IMR-90 (cell line): ENCODE results near the gene GCC2. TPM values are rescaled to one million over a fixed set of nuclear protein-coding genes. Genes with fewer than 3 reads are reported as not detected.
A peak's percentile ranks its signal among the peaks of the same experiment; 100 is the strongest.

ENCODE experiments used
- ATAC-seq: fragments of 200-7000 bp; cut with Tn5 transposase; 2 replicates; pipeline ENCODE4 v1.9.1; 2020; ENCODE audit warnings: low read depth, mild to moderate bottlenecking, moderate library complexity
- BruUV-seq: library from RNA; stranded (reverse); fragments of 400-500 nt; replicated peaks from 2 replicates; lab custom pipeline; 2021; lab: Mats Ljungman, UMichigan
- CTCF ChIA-PET: fragments of 300-600 bp; formaldehyde crosslinking; extraction: SDS; loops from one replicate; lab custom pipeline; 2021; ENCODE audit warnings: antibody characterized with exemption; lab: Yijun Ruan, JAX
- POLR2A ChIA-PET: fragments of 300-600 bp; sonication (Branson Sonifier 250); formaldehyde crosslinking; loops from one replicate; lab custom pipeline; 2022; ENCODE audit warnings: antibody characterized with exemption; ENCODE audit not compliant: unreplicated experiment; lab: Charles Lee
- DNase-seq: peaks from one replicate; pipeline ENCODE4 v3.0.0; 2013
- H2AFZ ChIP-seq: replicated peaks from 2 replicates; pipeline ENCODE3; 2013; ENCODE audit warnings: low read length, mild to moderate bottlenecking; ENCODE audit not compliant: poor library complexity
- H2AK5ac ChIP-seq: 2 replicates; pipeline ENCODE4 v1.6.1; 2013; ENCODE audit warnings: low read depth, low read length, inconsistent platforms
- H2AK9ac ChIP-seq: replicated peaks from 2 replicates; pipeline ENCODE3; 2013; ENCODE audit warnings: mild to moderate bottlenecking, low read depth, low read length, moderate library complexity; ENCODE audit not compliant: poor library complexity
- H2BK120ac ChIP-seq: 2 replicates; pipeline ENCODE4 v1.6.1; 2013; ENCODE audit warnings: low read depth, low read length, inconsistent platforms
- H2BK15ac ChIP-seq: 3 replicates; pipeline ENCODE4 v1.6.1; 2013; ENCODE audit warnings: low read depth, low read length, inconsistent platforms
- H2BK20ac ChIP-seq: 2 replicates; pipeline ENCODE4 v1.6.1; 2013; ENCODE audit warnings: low read depth, mild to moderate bottlenecking, inconsistent platforms, low read length, moderate library complexity
- H2BK5ac ChIP-seq: 2 replicates; pipeline ENCODE4 v1.6.1; 2013; ENCODE audit warnings: mild to moderate bottlenecking, low read depth, low read length, inconsistent platforms; ENCODE audit not compliant: poor library complexity, severe bottlenecking
- H3K14ac ChIP-seq: replicated peaks from 2 replicates; pipeline ENCODE4 v1.6.1; 2013; ENCODE audit warnings: low read depth, low read length, inconsistent platforms
- H3K18ac ChIP-seq: 2 replicates; pipeline ENCODE4 v1.6.1; 2013; ENCODE audit warnings: low read depth, low read length, control low read depth
- H3K23ac ChIP-seq: 2 replicates; pipeline ENCODE4 v1.6.1; 2013; ENCODE audit warnings: low read depth, low read length, inconsistent platforms
- H3K27ac ChIP-seq: 2 replicates; pipeline ENCODE4 v1.5.1; 2013; ENCODE audit warnings: mild to moderate bottlenecking, control low read depth, low read length; ENCODE audit not compliant: insufficient read depth
- H3K27me3 ChIP-seq: 2 replicates; pipeline ENCODE4 v1.6.1; 2013; ENCODE audit warnings: low read length; ENCODE audit not compliant: control insufficient read depth, insufficient read depth
- H3K36me3 ChIP-seq: 2 replicates; pipeline ENCODE4 v1.6.1; 2013; ENCODE audit warnings: low read length, mixed read lengths; ENCODE audit not compliant: control insufficient read depth, insufficient read depth
- H3K4ac ChIP-seq: 2 replicates; pipeline ENCODE4 v1.6.1; 2013; ENCODE audit warnings: low read depth, low read length, inconsistent platforms
- H3K4me1 ChIP-seq: 2 replicates; pipeline ENCODE4 v1.6.1; 2013; ENCODE audit warnings: low read length, mixed read lengths; ENCODE audit not compliant: control insufficient read depth, insufficient read depth
- H3K4me2 ChIP-seq: 2 replicates; pipeline ENCODE4 v1.6.1; 2013; ENCODE audit warnings: low read depth, mild to moderate bottlenecking, control low read depth, low read length, moderate library complexity
- H3K4me3 ChIP-seq: 2 replicates; pipeline ENCODE4 v1.5.1; 2013; ENCODE audit warnings: low read depth, mild to moderate bottlenecking, control low read depth, low read length, moderate library complexity; ENCODE audit not compliant: insufficient read depth
- H3K56ac ChIP-seq: 2 replicates; pipeline ENCODE4 v1.6.1; 2013; ENCODE audit warnings: low read length, inconsistent platforms; ENCODE audit not compliant: insufficient read depth; ENCODE audit errors: extremely low read depth
- H3K79me1 ChIP-seq, 2 experiments: 2 replicates each; pipeline ENCODE4 v1.6.1; 2013; ENCODE audit warnings: low read length in 2 of 2, inconsistent platforms in 1 of 2, low read depth in 1 of 2
- H3K9ac ChIP-seq: 2 replicates; pipeline ENCODE4 v1.6.1; 2013; ENCODE audit warnings: low read depth, low read length, control low read depth
- H3K9me1 ChIP-seq: 2 replicates; pipeline ENCODE4 v1.6.1; 2013; ENCODE audit warnings: low read length, inconsistent platforms; ENCODE audit not compliant: insufficient read depth
- H3K9me3 ChIP-seq: 2 replicates; pipeline ENCODE4 v1.6.1; 2013; ENCODE audit warnings: low read length; ENCODE audit not compliant: control insufficient read depth, insufficient read depth
- H4K20me1 ChIP-seq: 2 replicates; pipeline ENCODE4 v1.6.1; 2013; ENCODE audit warnings: low read length, inconsistent platforms; ENCODE audit not compliant: insufficient read depth
- H4K5ac ChIP-seq: 2 replicates; pipeline ENCODE4 v1.6.1; 2013; ENCODE audit warnings: mild to moderate bottlenecking, low read depth, low read length, control low read depth
- H4K8ac ChIP-seq, 2 experiments: 2 replicates each; pipeline ENCODE4 v1.6.1; 2013; ENCODE audit warnings: low read depth in 2 of 2, low read length in 2 of 2, control low read depth in 1 of 2, inconsistent platforms in 1 of 2
- H4K91ac ChIP-seq: 2 replicates; pipeline ENCODE4 v1.6.1; 2013; ENCODE audit warnings: low read depth, low read length, inconsistent platforms; ENCODE audit not compliant: insufficient read depth
- BHLHE40 ChIP-seq: fragments of 150-350 bp; IDR thresholded peaks from 2 replicates; pipeline ENCODE4 v1.6.1; 2016; ENCODE audit warnings: mild to moderate bottlenecking, low read depth, low read length
- CEBPB ChIP-seq: IDR thresholded peaks from 2 replicates; pipeline ENCODE4 v1.6.1; 2012; ENCODE audit warnings: low read depth, low read length, improper control_type of control experiment
- CHD1 ChIP-seq: IDR thresholded peaks from 2 replicates; pipeline ENCODE4 v1.6.1; 2012; ENCODE audit warnings: low read depth, low read length, improper control_type of control experiment
- ELK1 ChIP-seq: fragments of 150-350 bp; IDR thresholded peaks from 2 replicates; pipeline ENCODE4 v1.6.1; 2016; ENCODE audit warnings: low read depth, mild to moderate bottlenecking, low read length, moderate library complexity, borderline replicate concordance
- MAFK ChIP-seq: IDR thresholded peaks from 2 replicates; pipeline ENCODE4 v1.6.1; 2012; ENCODE audit warnings: low read depth, low read length, improper control_type of control experiment
- MAZ ChIP-seq: IDR thresholded peaks from 2 replicates; pipeline ENCODE4 v1.6.1; 2012; ENCODE audit warnings: low read depth, mild to moderate bottlenecking, low read length, improper control_type of control experiment, moderate library complexity, borderline replicate concordance
- MXI1 ChIP-seq: IDR thresholded peaks from 2 replicates; pipeline ENCODE4 v1.6.1; 2012; ENCODE audit warnings: low read depth, mild to moderate bottlenecking, low read length, moderate library complexity, borderline replicate concordance
- NFE2L2 ChIP-seq: fragments of 150-350 bp; IDR thresholded peaks from 2 replicates; pipeline ENCODE4 v1.6.1; 2016; ENCODE audit warnings: low read depth, mild to moderate bottlenecking, low read length
- POLR2A ChIP-seq: IDR thresholded peaks from 2 replicates; pipeline ENCODE4 v1.6.1; 2012; ENCODE audit warnings: mild to moderate bottlenecking, low read depth, low read length
- RAD21 ChIP-seq: IDR thresholded peaks from 2 replicates; pipeline ENCODE4 v1.6.1; 2012; ENCODE audit warnings: low read length, improper control_type of control experiment
- RCOR1 ChIP-seq: IDR thresholded peaks from 2 replicates; pipeline ENCODE4 v1.6.1; 2012; ENCODE audit warnings: mild to moderate bottlenecking, low read length, improper control_type of control experiment; ENCODE audit not compliant: insufficient replicate concordance
- RFX5 ChIP-seq: IDR thresholded peaks from 2 replicates; pipeline ENCODE4 v1.8.0; 2012; ENCODE audit warnings: low read depth, mild to moderate bottlenecking, low read length, moderate library complexity
- SMC3 ChIP-seq: fragments of 150-350 bp; IDR thresholded peaks from 2 replicates; pipeline ENCODE4 v1.6.1; 2016; ENCODE audit warnings: low read depth, mild to moderate bottlenecking, antibody characterized with exemption, low read length, moderate library complexity
- USF2 ChIP-seq: fragments of 150-350 bp; IDR thresholded peaks from 2 replicates; pipeline ENCODE4 v1.6.1; 2017; ENCODE audit warnings: mild to moderate bottlenecking, antibody characterized with exemption, low read length, low read depth
- WGBS, 2 experiments: methylation state at CpG; one replicate each; pipeline versions ENCODE4 v1.1.5 to v1.1.7; 2013; ENCODE audit warnings: missing lambda C conversion rate in 2 of 2; ENCODE audit not compliant: insufficient read length in 1 of 2; ENCODE audit errors: extremely low coverage in 2 of 2; 5-methylcytosine and 5-hydroxymethylcytosine counted together
- dilution Hi-C: fragments of 300-500 bp; cut with HindIII; formaldehyde crosslinking; loops from one replicate; pipeline ENCODE4 v1.14.3; 2018; ENCODE audit warnings: low sequenced_read_pairs; ENCODE audit not compliant: unreplicated experiment
- in situ Hi-C: fragments of 300-500 bp; cut with MboI; formaldehyde crosslinking; loops from 3 replicates; pipeline ENCODE4 v1.14.3; 2019; ENCODE audit warnings: low sequenced_read_pairs, inconsistent platforms, mixed read lengths
- intact Hi-C: fragments of 100-400 bp; cut with micrococcal nuclease; formaldehyde crosslinking; loops from 2 replicates; pipeline ENCODE4 v1.10.0; 2022
- polyA plus RNA-seq, 3 experiments: library from polyadenylated mRNA; depleted of rRNA; stranded (reverse); fragments of >200 nt; gene quantifications; 2 replicates each; pipeline ENCODE4 v1.2.3, GENCODE V29; 2012; ENCODE audit warnings: low replicate concordance in 1 of 3
- total RNA-seq: library from RNA; depleted of rRNA; stranded (reverse); fragments of >200 nt; gene quantifications from 2 replicates; pipeline ENCODE4 v1.2.3, GENCODE V29; 2012
- TF ChIP-seq, protein P1 (sequence below): conservative IDR thresholded peaks from 2 replicates; pipeline ENCODE4 v1.5.1; 2012; ENCODE audit warnings: mild to moderate bottlenecking, low read depth, low read length, improper control_type of control experiment

Gene GCC2
- total and polyA plus RNA-seq, 2 of the 4 experiments (the other 2 are of a cell fraction) = 6.4 to 8.6 TPM

DNA sequence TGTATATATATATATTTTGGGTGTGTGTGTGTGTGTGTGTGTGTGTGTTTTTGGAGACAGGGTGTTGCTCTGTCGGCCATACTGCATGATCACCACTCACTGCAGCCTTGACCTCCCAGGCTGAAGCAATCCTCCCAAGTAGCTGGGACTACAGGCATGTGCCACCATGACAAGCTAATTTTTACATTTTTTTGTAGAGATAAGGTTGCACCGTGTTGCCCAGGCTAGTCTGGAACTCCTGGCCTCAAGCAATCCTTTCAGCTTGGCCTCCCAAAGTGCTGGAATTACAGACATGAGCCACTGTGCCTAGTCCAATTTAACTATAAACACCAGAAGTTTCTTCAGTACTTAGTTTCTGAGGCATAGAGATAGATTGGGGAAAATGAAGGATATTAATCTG, 103.6 kb downstream of the GCC2 start:
- Histone ChIP-seq H3K56ac (no peak overlapping the region; the same call in 1 of the 2 replicates), H4K91ac (no peak overlapping the region), H3K27ac (peak overlapping the region; percentile 52), H2BK15ac (no peak overlapping the region), H4K20me1 (peaks cover 60% of the 10 kb centered on the region), H3K9me3 (no peaks in the 10 kb centered on the region), H2BK5ac (peak overlapping the region; percentile 32), H3K36me3 (no peaks in the 10 kb centered on the region), H2AK9ac (no peak overlapping the region), H4K8ac (no peak overlapping the region; a peak in 1 of 4 replicates), H3K14ac (peak overlapping the region; percentile 29; the same call in 1 of the 2 replicates), H3K4me2 (no peak overlapping the region), H3K23ac (no peak overlapping the region; the same call in 1 of the 2 replicates), H3K4ac (peak overlapping the region; percentile 35; the same call in 1 of the 2 replicates), H3K79me1 (peaks cover 31 to 62% of the 10 kb centered on the region in 2 experiments), H2AFZ (no peak overlapping the region), H4K5ac (no peak overlapping the region), H3K9me1 (peaks cover 31% of the 10 kb centered on the region), H3K27me3 (no peaks in the 10 kb centered on the region), H3K4me3 (no peak overlapping the region), H3K9ac (no peak overlapping the region), H2BK120ac (no peak overlapping the region), H3K4me1 (peaks cover 16% of the 10 kb centered on the region), H2BK20ac (no peak overlapping the region), H2AK5ac (peak overlapping the region; percentile 51; the same call in 1 of the 2 replicates), H3K18ac (no peak overlapping the region)
- intact Hi-C loops = no loop called here
- ATAC-seq (no peak), DNase-seq (no peak)
- ChIA-PET POLR2A (no interaction called here), CTCF (interaction anchor here (0.6 kb wide), 1 partner anchor 190 kb away, joined by 3 read pairs; no protein-coding TSS in a partner anchor)
- BruUV-seq = no TSS peak
- in situ Hi-C loops = no loop called here
- TF ChIP-seq POLR2A (no peak), NFE2L2 (no peak), MAFK (no peak), RCOR1 (no peak), MXI1 (no peak), BHLHE40 (no peak), USF2 (no peak), MAZ (no peak), SMC3 (no peak), RFX5 (no peak), CHD1 (no peak), ELK1 (no peak), RAD21 (no peak), CEBPB (no peak)
- TF ChIP-seq, protein P1, sequence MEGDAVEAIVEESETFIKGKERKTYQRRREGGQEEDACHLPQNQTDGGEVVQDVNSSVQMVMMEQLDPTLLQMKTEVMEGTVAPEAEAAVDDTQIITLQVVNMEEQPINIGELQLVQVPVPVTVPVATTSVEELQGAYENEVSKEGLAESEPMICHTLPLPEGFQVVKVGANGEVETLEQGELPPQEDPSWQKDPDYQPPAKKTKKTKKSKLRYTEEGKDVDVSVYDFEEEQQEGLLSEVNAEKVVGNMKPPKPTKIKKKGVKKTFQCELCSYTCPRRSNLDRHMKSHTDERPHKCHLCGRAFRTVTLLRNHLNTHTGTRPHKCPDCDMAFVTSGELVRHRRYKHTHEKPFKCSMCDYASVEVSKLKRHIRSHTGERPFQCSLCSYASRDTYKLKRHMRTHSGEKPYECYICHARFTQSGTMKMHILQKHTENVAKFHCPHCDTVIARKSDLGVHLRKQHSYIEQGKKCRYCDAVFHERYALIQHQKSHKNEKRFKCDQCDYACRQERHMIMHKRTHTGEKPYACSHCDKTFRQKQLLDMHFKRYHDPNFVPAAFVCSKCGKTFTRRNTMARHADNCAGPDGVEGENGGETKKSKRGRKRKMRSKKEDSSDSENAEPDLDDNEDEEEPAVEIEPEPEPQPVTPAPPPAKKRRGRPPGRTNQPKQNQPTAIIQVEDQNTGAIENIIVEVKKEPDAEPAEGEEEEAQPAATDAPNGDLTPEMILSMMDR = no peak
- WGBS, 2 experiments = no CpG with 5 or more reads among the region's 2 CpGs
- dilution Hi-C loops = no loop called here
